ENCODE measurements around the gene PPP6R3.
"Not testable (repeated sequence)": the region's sequence is repeated elsewhere in the genome, so short reads cannot be mapped to it uniquely, and the experiment has no call there.

Gene PPP6R3

GRCh38 chr11:68617925-68618809, 157.6 kb downstream of the PPP6R3 start:
- no peak for DNase-seq (ENCODE audit: low read depth)
- TF ChIP-seq, protein P1, sequence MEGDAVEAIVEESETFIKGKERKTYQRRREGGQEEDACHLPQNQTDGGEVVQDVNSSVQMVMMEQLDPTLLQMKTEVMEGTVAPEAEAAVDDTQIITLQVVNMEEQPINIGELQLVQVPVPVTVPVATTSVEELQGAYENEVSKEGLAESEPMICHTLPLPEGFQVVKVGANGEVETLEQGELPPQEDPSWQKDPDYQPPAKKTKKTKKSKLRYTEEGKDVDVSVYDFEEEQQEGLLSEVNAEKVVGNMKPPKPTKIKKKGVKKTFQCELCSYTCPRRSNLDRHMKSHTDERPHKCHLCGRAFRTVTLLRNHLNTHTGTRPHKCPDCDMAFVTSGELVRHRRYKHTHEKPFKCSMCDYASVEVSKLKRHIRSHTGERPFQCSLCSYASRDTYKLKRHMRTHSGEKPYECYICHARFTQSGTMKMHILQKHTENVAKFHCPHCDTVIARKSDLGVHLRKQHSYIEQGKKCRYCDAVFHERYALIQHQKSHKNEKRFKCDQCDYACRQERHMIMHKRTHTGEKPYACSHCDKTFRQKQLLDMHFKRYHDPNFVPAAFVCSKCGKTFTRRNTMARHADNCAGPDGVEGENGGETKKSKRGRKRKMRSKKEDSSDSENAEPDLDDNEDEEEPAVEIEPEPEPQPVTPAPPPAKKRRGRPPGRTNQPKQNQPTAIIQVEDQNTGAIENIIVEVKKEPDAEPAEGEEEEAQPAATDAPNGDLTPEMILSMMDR (conservative IDR thresholded peaks at IDR 0.05; ENCODE audit: low read depth, low read length): no peak
- H3K4me3 ChIP-seq (ENCODE audit: low read length): no peak overlapping the region

- no peak overlapping the region for H3K4me3 ChIP-seq (ENCODE audit: low read length)
- TF ChIP-seq, protein P1 (conservative IDR thresholded peaks at IDR 0.05; ENCODE audit: low read depth, low read length): no peak
- no peak for DNase-seq (ENCODE audit: low read depth)
These were observed 161.3 kb downstream of the PPP6R3 start for GRCh38 chr11:68621826-68622225.

GRCh38 chr11:68623706-68624105, 163.2 kb downstream of the PPP6R3 start:
- DNase-seq (ENCODE audit: low read depth); H3K4me3 ChIP-seq (ENCODE audit: low read length): not testable (repeated sequence)

GRCh38 chr11:68625069-68625468, 164.5 kb downstream of the PPP6R3 start:
- H3K4me3 ChIP-seq (ENCODE audit: low read length); DNase-seq (ENCODE audit: low read depth): not testable (repeated sequence)

DNA sequence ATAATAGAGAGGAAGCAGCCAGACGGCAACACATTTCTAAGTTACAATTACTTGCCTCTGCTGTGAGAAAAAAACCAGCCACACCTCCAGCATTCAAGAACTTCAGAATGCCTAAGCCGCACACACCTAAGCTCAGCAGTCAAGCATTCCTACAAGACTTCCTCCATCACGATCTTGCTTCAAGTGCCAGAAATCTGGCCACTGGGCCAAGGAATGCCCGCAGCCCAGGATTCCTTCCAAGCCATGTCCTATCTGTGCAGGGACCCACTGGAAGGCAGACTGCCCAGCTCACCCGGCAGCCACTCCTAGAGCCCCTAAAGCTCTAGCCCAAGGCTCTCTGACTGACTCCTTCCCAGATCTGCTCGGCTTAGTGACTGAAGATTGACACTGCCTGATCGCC, 165.7 kb downstream of the PPP6R3 start:
- not testable (repeated sequence) for DNase-seq (ENCODE audit: low read depth); H3K4me3 ChIP-seq (ENCODE audit: low read length)

DNA sequence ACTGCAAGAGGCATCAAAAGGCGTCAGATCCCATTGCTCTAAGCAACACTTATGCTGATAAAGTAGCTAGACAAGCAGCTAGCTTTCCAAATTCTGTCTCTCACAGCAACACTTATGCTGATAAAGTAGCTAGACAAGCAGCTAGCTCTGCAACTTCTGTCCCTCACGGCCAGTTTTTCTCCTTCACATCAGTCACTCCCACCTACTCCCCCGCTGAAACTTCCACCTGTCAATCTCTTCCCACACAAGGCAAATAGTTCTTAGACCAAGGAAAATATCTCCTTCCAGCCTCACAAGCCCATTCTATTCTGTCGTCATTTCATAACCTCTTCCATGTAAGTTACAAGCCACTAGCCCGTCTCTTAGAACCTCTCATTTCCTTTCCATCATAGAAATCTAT, 168.3 kb downstream of the PPP6R3 start:
- not testable (repeated sequence) for H3K4me3 ChIP-seq (ENCODE audit: low read length); DNase-seq (ENCODE audit: low read depth)

DNA sequence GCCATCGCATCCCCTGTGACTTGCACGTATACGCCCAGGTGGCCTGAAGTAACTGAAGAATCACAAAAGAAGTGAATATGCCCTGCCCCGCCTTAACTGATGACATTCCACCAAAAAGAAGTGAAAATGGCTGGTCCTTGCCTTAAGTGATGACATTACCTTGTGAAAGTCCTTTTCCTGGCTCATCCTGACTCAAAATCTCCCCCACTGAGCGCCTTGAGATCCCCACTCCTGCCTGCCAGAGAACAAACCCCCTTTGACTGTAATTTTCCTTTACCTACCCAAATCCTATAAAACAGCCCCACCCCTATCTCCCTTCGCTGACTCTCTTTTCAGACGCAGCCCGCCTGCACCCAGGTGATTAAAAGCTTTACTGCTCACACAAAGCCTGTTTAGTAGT, 171.8 kb downstream of the PPP6R3 start:
- not testable (repeated sequence) for DNase-seq (ENCODE audit: low read depth)

GRCh38 chr11:68632802-68633201, 172.2 kb downstream of the PPP6R3 start:
- DNase-seq (ENCODE audit: low read depth): peak; percentile 28
- TF ChIP-seq, protein P1 (conservative IDR thresholded peaks at IDR 0.05; ENCODE audit: low read depth, low read length): peak; percentile 81
- H3K4me3 ChIP-seq (ENCODE audit: low read length): no peak overlapping the region

More for the DNA sequence above, 171.8 kb downstream of the PPP6R3 start:
- H3K4me3 ChIP-seq (ENCODE audit: low read length): not testable (repeated sequence)

GRCh38 chr11:68634606-68635005, 174.1 kb downstream of the PPP6R3 start:
- DNase-seq (ENCODE audit: low read depth); H3K4me3 ChIP-seq (ENCODE audit: low read length): not testable (repeated sequence)

DNA sequence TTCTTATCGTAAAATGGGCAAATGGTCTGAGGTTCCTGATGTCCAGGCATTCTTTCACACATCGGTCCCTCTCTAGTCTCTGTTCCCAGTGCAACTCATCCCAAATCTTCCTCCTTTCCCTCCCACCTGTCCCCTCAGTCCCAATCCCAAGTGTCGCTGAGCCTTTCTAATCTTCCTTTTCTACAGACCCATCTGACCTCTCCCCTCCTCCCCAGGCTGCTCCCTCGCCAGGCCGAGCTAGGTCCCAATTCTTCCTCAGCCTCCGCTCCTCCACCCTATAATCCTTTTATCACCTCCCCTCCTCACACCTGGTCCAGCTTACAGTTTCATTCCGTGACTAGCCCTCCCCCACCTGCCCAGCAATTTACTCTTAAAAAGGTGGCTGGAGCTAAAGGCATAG, 174.6 kb downstream of the PPP6R3 start:
- not testable (repeated sequence) for H3K4me3 ChIP-seq (ENCODE audit: low read length); DNase-seq (ENCODE audit: low read depth)

GRCh38 chr11:68635883-68636282, 175.3 kb downstream of the PPP6R3 start:
- not testable (repeated sequence) for DNase-seq (ENCODE audit: low read depth); H3K4me3 ChIP-seq (ENCODE audit: low read length)

- not testable (repeated sequence) for DNase-seq (ENCODE audit: low read depth); H3K4me3 ChIP-seq (ENCODE audit: low read length)
These were observed 178.8 kb downstream of the PPP6R3 start for GRCh38 chr11:68639322-68639721.
